Panc1 (cell line): ENCODE measurements around the gene ADGRG3.

Source experiments
- POLR2AphosphoS5 ChIP-seq: IDR thresholded peaks from 2 replicates; pipeline ENCODE4 v1.6.1; 2012; ENCODE audit warnings: mild to moderate bottlenecking, low read depth, low read length, moderate library complexity
- TCF7L2 ChIP-seq: IDR thresholded peaks from 2 replicates; pipeline ENCODE4 v1.6.1; 2011; ENCODE audit warnings: mild to moderate bottlenecking, low read depth, low read length, inconsistent platforms
- TF ChIP-seq, protein P1 (sequence below): fragments of 450-650 bp; IDR thresholded peaks from 2 replicates; pipeline ENCODE4 v1.5.1; 2017; ENCODE audit warnings: mild to moderate bottlenecking

- TF ChIP-seq, protein P1, sequence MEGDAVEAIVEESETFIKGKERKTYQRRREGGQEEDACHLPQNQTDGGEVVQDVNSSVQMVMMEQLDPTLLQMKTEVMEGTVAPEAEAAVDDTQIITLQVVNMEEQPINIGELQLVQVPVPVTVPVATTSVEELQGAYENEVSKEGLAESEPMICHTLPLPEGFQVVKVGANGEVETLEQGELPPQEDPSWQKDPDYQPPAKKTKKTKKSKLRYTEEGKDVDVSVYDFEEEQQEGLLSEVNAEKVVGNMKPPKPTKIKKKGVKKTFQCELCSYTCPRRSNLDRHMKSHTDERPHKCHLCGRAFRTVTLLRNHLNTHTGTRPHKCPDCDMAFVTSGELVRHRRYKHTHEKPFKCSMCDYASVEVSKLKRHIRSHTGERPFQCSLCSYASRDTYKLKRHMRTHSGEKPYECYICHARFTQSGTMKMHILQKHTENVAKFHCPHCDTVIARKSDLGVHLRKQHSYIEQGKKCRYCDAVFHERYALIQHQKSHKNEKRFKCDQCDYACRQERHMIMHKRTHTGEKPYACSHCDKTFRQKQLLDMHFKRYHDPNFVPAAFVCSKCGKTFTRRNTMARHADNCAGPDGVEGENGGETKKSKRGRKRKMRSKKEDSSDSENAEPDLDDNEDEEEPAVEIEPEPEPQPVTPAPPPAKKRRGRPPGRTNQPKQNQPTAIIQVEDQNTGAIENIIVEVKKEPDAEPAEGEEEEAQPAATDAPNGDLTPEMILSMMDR: no peak
- no peak for TF ChIP-seq TCF7L2
- no peak for TF ChIP-seq POLR2AphosphoS5
These were observed 29.7 kb upstream of the ADGRG3 start for GRCh38 chr16:57638381-57638780.
